Stimulated activated CD4-positive, alpha-beta T cell treated with anti-CD3 and anti-CD28 coated beads, Interleukin-12 subunit alpha, Interleukin-12 subunit beta, amount 100 ng/mL, for 48 hours (primary cell): ENCODE data around the gene UST.
"Not testable (repeated sequence)": the region's sequence is repeated elsewhere in the genome, so short reads cannot be mapped to it uniquely, and the experiment has no call there.

Source experiments
- DNase-seq, 3 donors: peaks; one replicate each; pipeline ENCODE4 v3.0.0-alpha.2; 2020; ENCODE audit warnings: low read depth in 2 of 3, low spot score in 1 of 3

Gene UST

GRCh38 chr6:148999929-149000468 lies 253.2 kb downstream of the UST start:
- no peak for DNase-seq

GRCh38 chr6:149001422-149001821 lies 254.6 kb downstream of the UST start:
- DNase-seq = no peak

GRCh38 chr6:149003560-149003959 lies 256.7 kb downstream of the UST start:
- no peak for DNase-seq

GRCh38 chr6:149004664-149005063 lies 257.8 kb downstream of the UST start:
- no peak for DNase-seq

GRCh38 chr6:149006236-149006635 lies 259.4 kb downstream of the UST start:
- not testable (repeated sequence) for DNase-seq

GRCh38 chr6:149006671-149007070 lies 259.8 kb downstream of the UST start:
- no peak for DNase-seq

- no peak for DNase-seq
These were observed 261.0 kb downstream of the UST start for GRCh38 chr6:149007846-149008245.

- no peak for DNase-seq
These were observed 261.9 kb downstream of the UST start for GRCh38 chr6:149008741-149009140.

GRCh38 chr6:149012040-149012545 lies 265.3 kb downstream of the UST start:
- no peak for DNase-seq

- no peak for DNase-seq
These were observed 266.9 kb downstream of the UST start for GRCh38 chr6:149013586-149014344.

- DNase-seq = no peak
These were observed 268.1 kb downstream of the UST start for GRCh38 chr6:149014631-149015534.

GRCh38 chr6:149015535-149016525 lies 269.0 kb downstream of the UST start:
- no peak for DNase-seq

GRCh38 chr6:149016716-149017115 lies 269.9 kb downstream of the UST start:
- DNase-seq = no peak

- no peak for DNase-seq
These were observed 273.5 kb downstream of the UST start for GRCh38 chr6:149020319-149020718.

GRCh38 chr6:149024361-149024760 lies 277.5 kb downstream of the UST start:
- no peak for DNase-seq

- DNase-seq = no peak
These were observed 278.2 kb downstream of the UST start for GRCh38 chr6:149025061-149025460.

- DNase-seq = peak in 2 of 3 donors; percentile 28 to 46
These were observed 279.7 kb downstream of the UST start for GRCh38 chr6:149026530-149026942.

GRCh38 chr6:149027484-149027883 lies 280.7 kb downstream of the UST start:
- no peak for DNase-seq

GRCh38 chr6:149028767-149029405 lies 282.1 kb downstream of the UST start:
- DNase-seq = peak; percentile 17 to 76 (median 55)
